ENCODE measurements around the gene PODXL2.

- no peak for TF ChIP-seq CTCF (optimal IDR thresholded peaks at IDR 0.05 in 1 of 3, IDR thresholded peaks at IDR 0.05 in 1 of 3, conservative IDR thresholded peaks at IDR 0.05 in 1 of 3; ENCODE audit: extremely low read depth in 1 of 3, insufficient read depth in 2 of 3, low read length in 3 of 3)
- no peak for TF ChIP-seq EZH2 (IDR thresholded peaks at IDR 0.05; ENCODE audit: low read length)
These were observed 93.3 kb downstream of the PODXL2 start for GRCh38 chr3:127722091-127722784.

All from keratinocyte (primary cell).